ENCODE data around the gene ATP13A4. TPM values are rescaled to one million over a fixed set of nuclear protein-coding genes. Genes with fewer than 3 reads are reported as not detected.

ATP13A4 gene
- total and polyA plus RNA-seq, 2 of the 8 experiments (the other 6 are each of a cell fraction or from before 2014, with no cell fraction given) = 0.12 TPM; not detected in 1

DNA sequence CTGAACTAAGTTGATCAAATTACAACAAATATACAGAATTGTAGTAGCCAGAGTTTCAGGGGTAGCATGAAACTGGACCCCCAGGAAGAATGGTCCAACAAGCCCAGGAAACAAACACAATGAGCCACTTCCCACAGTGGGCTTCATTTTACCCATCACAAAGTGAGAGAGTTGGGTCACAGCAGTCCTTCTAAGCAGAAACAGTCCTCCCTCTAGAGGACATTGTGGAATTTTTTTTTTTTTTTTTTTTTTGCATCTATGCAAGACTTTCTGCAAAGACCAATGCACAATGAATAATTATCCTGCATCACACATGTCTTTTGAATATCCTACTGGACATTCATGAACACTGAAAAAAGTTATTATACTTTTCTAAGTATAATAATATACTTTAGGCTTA lies 102.4 kb downstream of the ATP13A4 start:
- H2AFZ ChIP-seq (ENCODE audit: low read length) = 0 out of 2 replicates have a peak overlapping the region, but pooled peaks have one; percentile 71
- no peak overlapping the region for H4K8ac ChIP-seq (ENCODE audit: extremely low read depth, insufficient read depth, low read length)
- H3K4me3 ChIP-seq (ENCODE audit: extremely low read depth in 1 of 4, insufficient read depth in 2 of 4, low read depth in 3 of 4, low read length in 4 of 4) = no peak overlapping the region
- peaks cover 0 to 5% (median 2%) of the 10 kb centered on the region in 4 experiments; a peak in 1 of 7 replicates for H3K4me1 ChIP-seq (replicated peaks in 1 of 4; ENCODE audit: control insufficient read depth in 3 of 4, insufficient read depth in 4 of 4, low read length in 3 of 4)
- ChIA-PET POLR2A (ENCODE audit: partially characterized antibody) (no interaction called here), CTCF (ENCODE audit: partially characterized antibody) (interaction anchor here (0.6 to 1.6 kb wide), 6 partner anchors 8 to 419 kb away, joined by 3 to 9 read pairs (median 3); no protein-coding TSS in a partner anchor)
- no peak overlapping the region for H4K5ac ChIP-seq (ENCODE audit: insufficient read length, low read depth, low read length)
- H3K23me2 ChIP-seq (ENCODE audit: low read depth, low read length) = no peaks in the 10 kb centered on the region
- H4K91ac ChIP-seq (replicated peaks; ENCODE audit: insufficient read length, low read length) = no peak overlapping the region
- no peak overlapping the region for H2BK120ac ChIP-seq (replicated peaks; ENCODE audit: low read depth, low read length)
- no peaks in the 10 kb centered on the region for H3K9me3 ChIP-seq (ENCODE audit: insufficient read depth in 2 of 2, low read depth in 1 of 2, low read length in 1 of 2)
- no peak overlapping the region for H2BK15ac ChIP-seq (ENCODE audit: low read length)
- no peak for TF ChIP-seq EP300 (IDR thresholded peaks at IDR 0.05; ENCODE audit: borderline replicate concordance in 1 of 2, low read depth in 2 of 2, low read length in 2 of 2)
- TF ChIP-seq RAD21 (IDR thresholded peaks at IDR 0.05 in 1 of 2, conservative IDR thresholded peaks at IDR 0.05 in 1 of 2; ENCODE audit: low read depth in 2 of 2, low read length in 2 of 2) = peak; percentile 61 to 62
- TF ChIP-seq, protein P1, sequence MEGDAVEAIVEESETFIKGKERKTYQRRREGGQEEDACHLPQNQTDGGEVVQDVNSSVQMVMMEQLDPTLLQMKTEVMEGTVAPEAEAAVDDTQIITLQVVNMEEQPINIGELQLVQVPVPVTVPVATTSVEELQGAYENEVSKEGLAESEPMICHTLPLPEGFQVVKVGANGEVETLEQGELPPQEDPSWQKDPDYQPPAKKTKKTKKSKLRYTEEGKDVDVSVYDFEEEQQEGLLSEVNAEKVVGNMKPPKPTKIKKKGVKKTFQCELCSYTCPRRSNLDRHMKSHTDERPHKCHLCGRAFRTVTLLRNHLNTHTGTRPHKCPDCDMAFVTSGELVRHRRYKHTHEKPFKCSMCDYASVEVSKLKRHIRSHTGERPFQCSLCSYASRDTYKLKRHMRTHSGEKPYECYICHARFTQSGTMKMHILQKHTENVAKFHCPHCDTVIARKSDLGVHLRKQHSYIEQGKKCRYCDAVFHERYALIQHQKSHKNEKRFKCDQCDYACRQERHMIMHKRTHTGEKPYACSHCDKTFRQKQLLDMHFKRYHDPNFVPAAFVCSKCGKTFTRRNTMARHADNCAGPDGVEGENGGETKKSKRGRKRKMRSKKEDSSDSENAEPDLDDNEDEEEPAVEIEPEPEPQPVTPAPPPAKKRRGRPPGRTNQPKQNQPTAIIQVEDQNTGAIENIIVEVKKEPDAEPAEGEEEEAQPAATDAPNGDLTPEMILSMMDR (IDR thresholded peaks at IDR 0.05; ENCODE audit: control extremely low read depth in 1 of 3, insufficient read depth in 1 of 3, low read depth in 1 of 3, low read length in 3 of 3) = peak in 2 of 3 experiments; percentile 41 to 42; a peak in 2 of 4 replicates
- no peak for TF ChIP-seq CREB1 (IDR thresholded peaks at IDR 0.05)
- no peaks in the 10 kb centered on the region for H3K79me1 ChIP-seq (ENCODE audit: low read depth, low read length)
- no peaks in the 10 kb centered on the region for H3K36me3 ChIP-seq (ENCODE audit: control insufficient read depth in 2 of 4, insufficient read depth in 4 of 4, low read length in 3 of 4)
- H4K20me1 ChIP-seq (replicated peaks in 1 of 2; ENCODE audit: control insufficient read depth in 1 of 2, insufficient read depth in 2 of 2, low read length in 2 of 2) = no peaks in the 10 kb centered on the region
- DNase-seq (ENCODE audit: low read depth in 1 of 2, low spot score in 2 of 2) (no peak), FAIRE-seq (no peak)
- no peak overlapping the region for H3K4ac ChIP-seq (replicated peaks; ENCODE audit: insufficient read length, low read depth, low read length)
- H3K56ac ChIP-seq (replicated peaks; ENCODE audit: insufficient read length, low read depth, low read length) = no peak overlapping the region
- H3K14ac ChIP-seq (ENCODE audit: insufficient read length) = no peak overlapping the region
- no peaks in the 10 kb centered on the region for H3K27me3 ChIP-seq (replicated peaks in 1 of 4; ENCODE audit: control insufficient read depth in 3 of 4, extremely low read depth in 1 of 4, insufficient read depth in 3 of 4, low read length in 3 of 4)
- H3K9ac ChIP-seq (replicated peaks in 1 of 4; ENCODE audit: extremely low read depth in 1 of 4, low read depth in 3 of 4, low read length in 3 of 4) = no peak overlapping the region
- no peak overlapping the region for H2BK5ac ChIP-seq (ENCODE audit: low read depth, low read length)
- no peak overlapping the region for H2AK5ac ChIP-seq (ENCODE audit: low read depth, low read length)
- no peaks in the 10 kb centered on the region for H3K79me2 ChIP-seq (ENCODE audit: control insufficient read depth in 1 of 2, insufficient read depth in 2 of 2, low read length in 2 of 2)
- H2BK12ac ChIP-seq (ENCODE audit: low read depth, low read length) = no peak overlapping the region
- H2BK20ac ChIP-seq (ENCODE audit: low read length) = no peak overlapping the region
- no peak overlapping the region for H3K18ac ChIP-seq (ENCODE audit: extremely low read depth, low read length)
- no peak overlapping the region for H3K4me2 ChIP-seq (ENCODE audit: insufficient read depth in 1 of 2, low read depth in 2 of 2, low read length in 2 of 2)
- no peak overlapping the region for H3K27ac ChIP-seq (ENCODE audit: low read depth, low read length)
- H3K23ac ChIP-seq (ENCODE audit: insufficient read length) = no peak overlapping the region
